ENCODE data around the gene ZNF75A. TPM values are rescaled to one million over a fixed set of nuclear protein-coding genes. Genes with fewer than 3 reads are reported as not detected.

The ZNF75A gene
- total and polyA plus RNA-seq, 5 donors from 2014 or later = 15.7 to 36.4 (median 22.6) TPM

GRCh38 chr16:3355589-3355988 is 50.3 kb downstream of the ZNF75A start, which contains the start of gene OR2C1:
Gene OR2C1 (plus strand): TSS chr16:3355889. CDS start chr16:3355941, 52 bp downstream.
- no peak within 1 kb of the TSS for H3K4me3 ChIP-seq (ENCODE audit: low read depth, low read length)
- Mint-ChIP-seq H3K27me3 (no peaks in the 10 kb centered on the region), H3K4me1 (peaks cover 0 to 2% (median 0%) of the 10 kb centered on the region in 4 donors), H3K4me3 (no peak within 1 kb of the TSS), H3K9me3 (peaks cover 3 to 8% (median 4%) of the 10 kb centered on the region in 7 donors), H3K27ac (no peak within 1 kb of the TSS), H3K36me3 (peaks cover 3% of the 10 kb centered on the region)
- H3K4me1 ChIP-seq (ENCODE audit: control insufficient read depth, insufficient read depth, low read length, poor library complexity, severe bottlenecking) = no peaks in the 10 kb centered on the region
- DNase-seq (no peak), ATAC-seq (ENCODE audit: low read depth in 2 of 2) (no peak)
- H3K9me3 ChIP-seq (ENCODE audit: control insufficient read depth in 2 of 2, low read length in 2 of 2) = peaks cover 0 to 11% of the 10 kb centered on the region in 2 experiments
- no peak within 1 kb of the TSS for H3K27ac ChIP-seq (ENCODE audit: insufficient read depth, low read length, poor library complexity, severe bottlenecking)
- no peaks in the 10 kb centered on the region for H3K36me3 ChIP-seq (ENCODE audit: control insufficient read depth, insufficient read depth, low read length)
- peaks cover 8% of the 10 kb centered on the region for H3K27me3 ChIP-seq (ENCODE audit: control insufficient read depth, insufficient read depth, low read length)

- H3K27ac ChIP-seq (ENCODE audit: insufficient read depth, low read length, poor library complexity, severe bottlenecking) = no peak overlapping the region
- no peaks in the 10 kb centered on the region for H3K36me3 ChIP-seq (ENCODE audit: control insufficient read depth, insufficient read depth, low read length)
- no peaks in the 10 kb centered on the region for H3K4me1 ChIP-seq (ENCODE audit: control insufficient read depth, insufficient read depth, low read length, poor library complexity, severe bottlenecking)
- peaks cover 10% of the 10 kb centered on the region for H3K27me3 ChIP-seq (ENCODE audit: control insufficient read depth, insufficient read depth, low read length)
- H3K4me3 Mint-ChIP-seq = no peak overlapping the region
- no peak for ATAC-seq (ENCODE audit: low read depth in 2 of 2)
- peaks cover 0 to 14% of the 10 kb centered on the region in 2 experiments for H3K9me3 ChIP-seq (ENCODE audit: control insufficient read depth in 2 of 2, low read length in 2 of 2)
- H3K27ac Mint-ChIP-seq = no peak overlapping the region
- H3K36me3 Mint-ChIP-seq = peaks cover 3% of the 10 kb centered on the region
- H3K27me3 Mint-ChIP-seq = no peaks in the 10 kb centered on the region
- H3K4me1 Mint-ChIP-seq = peaks cover 0 to 2% (median 0%) of the 10 kb centered on the region in 4 donors
- DNase-seq = no peak
- H3K9me3 Mint-ChIP-seq = peaks cover 3 to 8% (median 5%) of the 10 kb centered on the region in 7 donors
- no peak overlapping the region for H3K4me3 ChIP-seq (ENCODE audit: low read depth, low read length)
Observed at GRCh38 chr16:3356118-3356517, 50.8 kb downstream of the ZNF75A start.

- peaks cover 2 to 19% of the 10 kb centered on the region in 2 experiments for H3K9me3 ChIP-seq (ENCODE audit: control insufficient read depth in 2 of 2, low read length in 2 of 2)
- Mint-ChIP-seq H3K27ac (no peak overlapping the region), H3K9me3 (peaks cover 6 to 16% (median 10%) of the 10 kb centered on the region in 7 donors), H3K36me3 (peaks cover 3% of the 10 kb centered on the region), H3K27me3 (peaks cover 4% of the 10 kb centered on the region), H3K4me1 (no peaks in the 10 kb centered on the region), H3K4me3 (no peak overlapping the region)
- H3K4me3 ChIP-seq (ENCODE audit: low read depth, low read length) = no peak overlapping the region
- H3K4me1 ChIP-seq (ENCODE audit: control insufficient read depth, insufficient read depth, low read length, poor library complexity, severe bottlenecking) = no peaks in the 10 kb centered on the region
- no peak for DNase-seq
- no peak overlapping the region for H3K27ac ChIP-seq (ENCODE audit: insufficient read depth, low read length, poor library complexity, severe bottlenecking)
- peaks cover 14% of the 10 kb centered on the region for H3K27me3 ChIP-seq (ENCODE audit: control insufficient read depth, insufficient read depth, low read length)
- no peaks in the 10 kb centered on the region for H3K36me3 ChIP-seq (ENCODE audit: control insufficient read depth, insufficient read depth, low read length)
- ATAC-seq (ENCODE audit: low read depth in 2 of 2) = no peak
Observed at GRCh38 chr16:3358871-3359270, 53.6 kb downstream of the ZNF75A start.

GRCh38 chr16:3362931-3363330 is 57.6 kb downstream of the ZNF75A start:
- Histone ChIP-seq H3K27ac (ENCODE audit: insufficient read depth, low read length, poor library complexity, severe bottlenecking) (no peak overlapping the region), H3K9me3 (ENCODE audit: control insufficient read depth in 2 of 2, low read length in 2 of 2) (peaks cover 23 to 26% of the 10 kb centered on the region in 2 experiments), H3K4me1 (ENCODE audit: control insufficient read depth, insufficient read depth, low read length, poor library complexity, severe bottlenecking) (peaks cover 8% of the 10 kb centered on the region), H3K4me3 (ENCODE audit: low read depth, low read length) (no peak overlapping the region), H3K36me3 (ENCODE audit: control insufficient read depth, insufficient read depth, low read length) (no peaks in the 10 kb centered on the region), H3K27me3 (ENCODE audit: control insufficient read depth, insufficient read depth, low read length) (peaks cover 14% of the 10 kb centered on the region)
- Mint-ChIP-seq H3K27ac (no peak overlapping the region), H3K9me3 (peaks cover 4 to 36% (median 14%) of the 10 kb centered on the region in 7 donors), H3K27me3 (peaks cover 4% of the 10 kb centered on the region), H3K36me3 (no peaks in the 10 kb centered on the region), H3K4me1 (peaks cover 0 to 16% (median 3%) of the 10 kb centered on the region in 4 donors), H3K4me3 (peak overlapping the region in 1 of 4 donors; percentile 64)
- ATAC-seq (ENCODE audit: low read depth in 2 of 2) = no peak
- no peak for DNase-seq

GRCh38 chr16:3363793-3364192 is 58.5 kb downstream of the ZNF75A start:
- H3K4me1 Mint-ChIP-seq = peaks cover 0 to 16% (median 3%) of the 10 kb centered on the region in 4 donors
- no peak overlapping the region for H3K4me3 Mint-ChIP-seq

GRCh38 chr16:3364774-3365427 is 59.6 kb downstream of the ZNF75A start:
- peaks cover 0 to 16% (median 3%) of the 10 kb centered on the region in 4 donors for H3K4me1 Mint-ChIP-seq

More at GRCh38 chr16:3363793-3364192, 58.5 kb downstream of the ZNF75A start:
- H3K9me3 Mint-ChIP-seq = peaks cover 4 to 36% (median 14%) of the 10 kb centered on the region in 7 donors
- peaks cover 4% of the 10 kb centered on the region for H3K27me3 Mint-ChIP-seq
- DNase-seq (no peak), ATAC-seq (ENCODE audit: low read depth in 2 of 2) (no peak)
- Histone ChIP-seq H3K27ac (ENCODE audit: insufficient read depth, low read length, poor library complexity, severe bottlenecking) (no peak overlapping the region), H3K9me3 (ENCODE audit: control insufficient read depth in 2 of 2, low read length in 2 of 2) (peaks cover 23 to 26% of the 10 kb centered on the region in 2 experiments), H3K4me1 (ENCODE audit: control insufficient read depth, insufficient read depth, low read length, poor library complexity, severe bottlenecking) (peaks cover 8% of the 10 kb centered on the region), H3K4me3 (ENCODE audit: low read depth, low read length) (no peak overlapping the region), H3K36me3 (ENCODE audit: control insufficient read depth, insufficient read depth, low read length) (no peaks in the 10 kb centered on the region), H3K27me3 (ENCODE audit: control insufficient read depth, insufficient read depth, low read length) (peaks cover 14% of the 10 kb centered on the region)
- H3K27ac Mint-ChIP-seq = no peak overlapping the region
- H3K36me3 Mint-ChIP-seq = no peaks in the 10 kb centered on the region

More at GRCh38 chr16:3364774-3365427, 59.6 kb downstream of the ZNF75A start:
- H3K27me3 Mint-ChIP-seq = peaks cover 4% of the 10 kb centered on the region
- H3K9me3 ChIP-seq (ENCODE audit: control insufficient read depth in 2 of 2, low read length in 2 of 2) = peaks cover 19 to 26% of the 10 kb centered on the region in 2 experiments
- ATAC-seq (ENCODE audit: low read depth in 2 of 2) (peak; percentile 91), DNase-seq (peak; percentile 81 to 94 (median 85))
- H3K9me3 Mint-ChIP-seq = peaks cover 4 to 36% (median 12%) of the 10 kb centered on the region in 7 donors
- H3K27ac Mint-ChIP-seq = peak overlapping the region; percentile 85 to 93 (median 92)
- peak overlapping the region; percentile 62 for H3K4me3 ChIP-seq (ENCODE audit: low read depth, low read length)
- H3K36me3 Mint-ChIP-seq = no peaks in the 10 kb centered on the region
- H3K27ac ChIP-seq (ENCODE audit: insufficient read depth, low read length, poor library complexity, severe bottlenecking) = peak overlapping the region; percentile 73
- H3K27me3 ChIP-seq (ENCODE audit: control insufficient read depth, insufficient read depth, low read length) = peaks cover 10% of the 10 kb centered on the region
- H3K4me3 Mint-ChIP-seq = peak overlapping the region; percentile 74 to 88 (median 86)
- no peaks in the 10 kb centered on the region for H3K36me3 ChIP-seq (ENCODE audit: control insufficient read depth, insufficient read depth, low read length)
- H3K4me1 ChIP-seq (ENCODE audit: control insufficient read depth, insufficient read depth, low read length, poor library complexity, severe bottlenecking) = peaks cover 8% of the 10 kb centered on the region

All from CD4-positive, CD25-positive, alpha-beta regulatory T cell (primary cell).